NCI-H510A (cell line): ENCODE measurements around the gene OOEP.
"Not testable (repeated sequence)": the region's sequence is repeated elsewhere in the genome, so short reads cannot be mapped to it uniquely, and the experiment has no call there.

ENCODE experiments used
- DNase-seq: peaks from one replicate; lab custom pipeline; 2025; lab: John Stamatoyannopoulos, UW

OOEP gene

DNA sequence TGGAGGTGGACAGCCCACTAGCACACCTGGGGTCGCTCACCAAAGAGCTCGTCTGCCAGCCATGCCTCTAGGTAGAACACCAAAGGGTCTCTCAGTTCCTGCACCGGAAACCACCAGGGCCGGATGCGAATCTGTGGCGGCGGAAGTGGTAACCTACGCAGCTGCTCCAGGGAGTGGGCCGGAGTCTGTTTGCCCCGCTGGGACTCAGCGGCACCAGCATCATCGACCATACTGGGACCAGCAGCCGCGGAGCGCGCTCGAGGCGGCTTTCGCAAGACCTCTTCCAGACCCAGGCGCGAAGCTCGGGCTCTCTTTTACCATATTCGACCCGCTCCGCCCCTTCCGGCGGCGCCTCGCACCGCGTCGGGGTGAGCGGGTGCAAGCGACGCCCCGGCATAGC lies at the start of gene OOEP:
OOEP (minus strand) TSS at position 335 of the 400 bp plus-strand sequence; CDS start at position 230, 105 bp downstream.
- no peak for DNase-seq

DNA sequence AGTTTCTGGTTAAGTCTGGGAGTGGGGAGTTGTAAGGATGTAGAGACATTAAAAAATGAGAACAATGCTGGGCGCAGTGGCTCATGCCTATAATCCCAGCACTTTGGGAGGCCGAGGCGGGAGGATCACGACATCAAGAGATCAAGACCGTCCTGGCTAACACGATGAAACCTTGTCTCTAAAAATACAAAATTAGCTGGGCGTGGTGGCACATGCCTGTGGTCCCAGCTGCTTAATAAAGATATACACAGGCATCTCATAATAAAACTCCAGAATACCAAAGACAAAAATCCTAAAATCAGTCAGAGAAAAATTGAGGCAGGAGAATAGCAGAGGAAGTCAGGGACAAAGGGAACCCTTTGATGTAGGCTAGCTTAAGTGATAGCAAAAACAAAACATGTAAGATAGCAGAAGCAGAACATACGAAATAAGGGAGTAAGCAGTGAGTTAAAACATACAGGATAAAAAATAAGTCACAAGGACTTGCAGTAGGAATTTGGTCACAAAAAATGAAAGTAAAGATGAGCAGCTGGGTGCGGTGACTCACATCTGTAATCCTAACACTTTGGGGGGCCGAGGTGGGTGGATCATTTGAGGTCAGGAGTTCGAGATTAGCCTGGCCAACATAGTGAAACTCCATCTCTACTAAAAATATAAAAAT lies 48.5 kb upstream of the OOEP start:
- no peak for DNase-seq

DNA sequence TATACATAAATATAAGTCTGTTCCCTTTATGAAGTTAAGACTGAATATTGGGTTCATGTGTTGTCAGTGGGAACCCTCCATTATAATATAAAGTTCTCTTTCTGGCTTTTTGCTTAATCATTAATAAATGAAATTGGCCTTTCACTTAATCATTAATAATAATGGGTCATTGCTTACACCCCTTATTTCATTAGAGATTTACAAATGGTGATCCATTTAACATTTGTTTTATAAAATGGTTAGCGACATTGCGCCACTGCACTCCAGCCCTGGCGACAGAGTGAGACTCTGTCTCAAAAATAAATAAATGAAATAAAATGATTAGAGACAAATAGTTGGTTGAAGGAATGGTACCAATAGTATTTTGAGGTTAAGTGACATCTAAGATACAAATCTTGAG lies 43.4 kb upstream of the OOEP start:
- no peak for DNase-seq

DNA sequence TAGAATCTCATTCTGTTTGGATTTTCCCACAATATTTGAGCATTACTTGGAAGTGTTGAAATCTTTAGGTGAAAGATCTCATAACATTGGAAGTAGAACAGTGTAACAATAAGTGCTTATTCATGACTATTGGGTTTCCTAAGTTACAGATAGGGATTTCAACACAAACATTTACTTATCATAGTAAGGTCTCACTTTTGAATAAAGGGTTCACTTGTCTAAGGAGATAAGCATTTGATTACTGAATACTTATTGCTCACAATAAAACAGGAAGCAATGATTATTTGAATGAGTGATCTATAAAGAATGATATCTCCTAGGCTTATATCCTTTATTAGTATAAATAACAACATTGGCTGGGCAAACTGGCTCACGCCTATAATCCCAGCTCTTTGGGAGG lies 39.7 kb upstream of the OOEP start:
- DNase-seq = no peak

DNA sequence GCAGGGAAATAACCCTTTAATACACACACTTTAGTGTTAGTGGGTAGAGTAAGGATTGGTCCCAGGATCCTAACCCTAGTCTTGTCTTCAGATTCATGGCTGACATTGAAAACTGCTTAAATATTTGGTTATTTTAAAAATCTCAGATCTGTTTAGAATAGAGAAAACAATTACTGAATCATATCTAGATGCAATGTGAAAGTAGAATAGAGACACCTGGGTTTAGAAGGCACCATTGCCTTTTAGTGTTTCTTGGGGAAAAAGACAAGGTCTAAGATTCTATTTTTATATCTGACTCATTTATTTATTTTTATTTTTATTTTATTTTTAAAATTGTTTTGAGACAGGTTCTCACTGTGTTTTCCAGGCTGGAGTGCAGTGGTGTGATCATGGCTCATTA lies 31.0 kb upstream of the OOEP start:
- no peak for DNase-seq

DNA sequence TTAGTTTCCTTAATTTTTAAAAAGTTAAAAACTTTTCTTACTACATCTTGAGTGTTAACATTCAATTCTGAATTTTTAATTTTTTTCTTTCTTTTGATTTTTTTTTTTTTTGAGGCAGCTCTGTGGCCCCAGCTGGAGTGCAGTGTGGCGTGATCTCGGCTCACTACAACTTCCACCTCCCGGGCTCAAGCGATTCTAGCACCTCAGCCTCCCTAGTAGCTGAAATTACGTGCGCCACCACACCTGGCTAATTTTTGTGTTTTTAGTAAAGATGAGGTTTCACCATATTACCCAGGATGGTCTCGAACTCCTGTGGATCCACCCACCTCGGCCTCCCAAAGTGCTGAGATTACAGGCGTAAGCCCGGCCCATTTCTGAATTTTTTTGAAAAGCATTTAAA lies 26.2 kb upstream of the OOEP start:
- DNase-seq = no peak

DNA sequence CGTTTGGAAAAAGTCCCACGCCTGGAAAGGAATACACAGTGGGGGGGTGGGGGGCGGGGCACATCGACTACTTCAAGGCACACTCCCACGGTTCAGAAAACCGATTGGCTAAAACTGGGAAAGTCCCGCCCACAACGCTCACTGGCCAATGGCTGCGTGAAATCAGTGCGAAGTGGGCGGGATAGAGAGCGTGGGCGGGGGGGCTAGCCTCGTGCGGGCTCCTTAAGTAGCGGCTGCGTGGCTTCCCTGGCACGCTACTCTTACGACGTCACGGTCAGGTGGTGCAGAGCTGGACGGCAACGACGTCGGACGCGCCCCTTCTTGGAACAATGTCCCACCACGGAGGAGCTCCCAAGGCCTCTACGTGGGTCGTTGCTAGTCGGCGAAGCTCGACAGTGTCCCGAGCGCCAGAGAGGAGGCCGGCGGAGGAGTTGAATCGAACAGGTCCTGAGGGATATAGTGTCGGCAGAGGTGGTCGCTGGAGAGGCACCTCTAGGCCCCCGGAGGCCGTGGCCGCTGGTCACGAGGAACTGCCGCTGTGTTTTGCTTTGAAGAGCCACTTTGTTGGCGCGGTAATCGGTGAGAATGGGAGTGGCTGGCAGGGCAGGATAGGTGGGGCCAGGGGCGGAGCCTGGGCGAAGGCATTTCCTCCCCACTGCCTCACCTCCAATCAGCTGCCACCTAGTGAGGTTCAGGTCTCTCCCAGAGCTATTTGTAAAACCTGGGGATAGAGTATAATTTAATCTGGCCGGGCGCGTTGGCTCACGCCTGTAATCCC lies 25.1 kb upstream of the OOEP start, which contains the start of gene DDX43:
DDX43 (plus strand) TSS at position 252 of the 778 bp plus-strand sequence; CDS start at position 330, 78 bp downstream.
- peak; percentile 69 for DNase-seq

DNA sequence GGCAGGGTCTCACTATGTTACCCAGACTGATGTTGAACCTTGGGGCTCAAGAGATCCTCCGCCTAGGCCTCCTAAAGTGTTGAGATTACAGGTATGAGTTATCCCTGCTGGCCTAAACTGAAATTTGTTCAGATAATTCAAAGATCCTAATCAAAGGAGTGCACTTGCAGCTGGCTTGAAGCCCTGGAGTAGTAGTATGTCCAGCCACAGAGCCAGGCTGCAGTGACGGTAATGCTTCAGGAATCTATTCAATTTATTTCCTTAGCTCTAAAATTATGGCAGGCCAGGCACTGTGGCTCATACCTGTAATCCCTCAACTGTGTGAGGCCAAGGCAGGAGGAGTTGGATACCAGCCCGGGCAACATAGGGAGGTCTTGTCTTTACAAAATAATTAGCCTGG lies 23.6 kb upstream of the OOEP start:
- no peak for DNase-seq

DNA sequence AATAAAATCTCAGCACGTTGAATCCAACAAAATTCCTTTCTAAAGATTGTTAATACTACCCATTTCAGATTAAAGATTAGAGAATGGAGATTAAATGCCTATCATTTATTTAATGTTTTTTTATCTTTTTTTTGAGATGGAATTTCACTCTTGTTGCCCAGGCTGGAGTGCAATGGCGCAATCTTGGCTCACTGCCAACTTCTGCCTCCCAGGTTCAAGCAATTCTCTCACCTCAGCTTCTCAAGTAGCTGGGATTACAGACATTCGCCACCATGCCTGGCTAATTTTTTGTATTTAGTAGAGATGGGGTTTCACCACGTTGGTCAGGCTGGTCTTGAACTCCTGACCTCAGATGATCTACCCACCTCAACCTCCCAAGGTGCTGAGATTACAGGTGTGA lies 22.5 kb upstream of the OOEP start:
- not testable (repeated sequence) for DNase-seq

DNA sequence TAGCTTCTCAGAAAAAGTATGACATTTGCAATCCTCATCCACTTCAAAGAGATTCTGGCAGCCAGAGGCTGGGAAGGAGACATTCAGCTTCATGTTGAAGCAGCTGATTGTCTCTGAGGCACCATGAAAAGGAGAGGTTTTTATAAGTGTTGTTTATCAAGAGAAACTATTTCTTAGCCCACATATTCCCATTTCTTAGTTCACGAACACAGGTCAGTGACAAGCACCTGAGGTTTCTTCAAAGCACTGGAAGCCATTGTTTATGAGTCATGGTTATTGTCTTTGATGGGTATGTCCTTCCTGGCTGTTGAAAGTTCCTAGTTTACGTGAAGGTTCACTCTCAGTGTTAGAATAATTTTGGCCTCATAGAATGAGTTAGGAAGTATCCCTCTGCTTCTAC lies 22.0 kb upstream of the OOEP start:
- no peak for DNase-seq

DNA sequence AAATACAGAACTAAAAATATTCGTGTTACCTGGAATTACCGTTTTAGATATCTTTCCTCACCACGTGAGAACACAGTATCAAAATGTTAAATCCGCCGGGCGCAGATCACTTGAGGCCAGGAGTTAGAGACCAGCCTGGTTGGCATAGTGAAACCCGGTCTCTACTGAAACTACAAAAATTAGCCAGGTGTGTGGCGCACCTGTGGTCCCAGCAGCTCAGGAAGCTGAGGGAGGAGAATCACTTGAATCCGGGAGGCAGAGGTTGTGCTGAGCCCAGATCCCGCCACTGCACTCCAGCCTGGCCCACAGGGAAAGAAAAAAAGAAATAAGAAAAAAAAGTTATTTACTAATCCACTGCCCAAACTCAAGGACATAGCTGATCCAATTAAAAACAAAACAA lies 20.2 kb upstream of the OOEP start:
- no peak for DNase-seq

DNA sequence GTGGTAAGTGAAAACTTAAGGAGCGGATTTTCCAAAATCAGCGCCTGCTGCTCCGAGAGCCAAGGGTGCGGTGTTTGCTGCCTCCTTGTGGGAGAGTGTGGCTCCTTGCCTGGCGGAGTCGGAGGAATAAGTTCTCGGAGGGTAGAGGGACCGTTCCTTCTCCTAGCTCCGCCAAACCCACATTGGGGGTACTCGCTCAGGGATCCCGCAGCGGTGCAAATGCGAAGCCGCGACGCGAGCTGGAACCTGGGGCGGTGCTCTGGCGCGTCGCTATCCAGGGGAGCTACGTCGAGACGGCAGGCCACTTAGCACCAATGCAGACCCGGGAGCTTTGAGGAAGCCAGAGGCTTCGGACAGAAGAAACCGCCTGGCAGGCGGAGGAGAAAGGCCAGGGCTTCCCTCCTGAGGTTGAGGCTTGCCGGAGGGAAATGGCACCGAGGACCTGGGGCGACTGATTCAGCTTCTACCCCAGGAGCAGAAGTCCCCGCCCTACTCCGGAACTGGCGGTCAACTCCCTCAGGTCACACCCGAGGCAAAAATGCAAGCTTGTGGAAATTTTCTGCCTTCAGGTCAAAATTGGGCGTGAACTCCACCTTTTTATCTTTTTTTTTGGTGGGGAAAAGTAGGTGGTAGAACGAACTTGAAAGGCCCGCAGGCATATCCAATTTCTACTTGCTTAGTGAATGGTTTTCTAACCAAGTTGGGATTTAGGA lies 19.3 kb upstream of the OOEP start:
- no peak for DNase-seq

DNA sequence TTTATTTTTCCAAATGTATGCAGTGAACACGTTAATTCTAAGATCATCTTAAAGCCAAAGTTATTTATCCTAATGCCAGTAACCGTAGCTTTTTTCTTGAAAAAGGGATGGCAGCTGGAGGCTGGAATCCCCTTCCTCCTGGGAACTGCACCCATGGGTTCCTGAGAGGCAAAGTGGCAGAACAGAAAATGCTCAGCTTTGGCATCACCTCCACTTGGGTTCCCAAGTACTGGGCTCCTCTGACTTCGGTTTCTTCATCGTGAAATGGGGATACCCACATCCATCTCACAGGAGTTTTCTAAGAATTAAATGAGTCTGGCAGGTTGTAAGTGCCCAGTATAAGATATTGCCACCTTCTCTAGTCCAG lies 18.7 kb upstream of the OOEP start:
- no peak for DNase-seq

DNA sequence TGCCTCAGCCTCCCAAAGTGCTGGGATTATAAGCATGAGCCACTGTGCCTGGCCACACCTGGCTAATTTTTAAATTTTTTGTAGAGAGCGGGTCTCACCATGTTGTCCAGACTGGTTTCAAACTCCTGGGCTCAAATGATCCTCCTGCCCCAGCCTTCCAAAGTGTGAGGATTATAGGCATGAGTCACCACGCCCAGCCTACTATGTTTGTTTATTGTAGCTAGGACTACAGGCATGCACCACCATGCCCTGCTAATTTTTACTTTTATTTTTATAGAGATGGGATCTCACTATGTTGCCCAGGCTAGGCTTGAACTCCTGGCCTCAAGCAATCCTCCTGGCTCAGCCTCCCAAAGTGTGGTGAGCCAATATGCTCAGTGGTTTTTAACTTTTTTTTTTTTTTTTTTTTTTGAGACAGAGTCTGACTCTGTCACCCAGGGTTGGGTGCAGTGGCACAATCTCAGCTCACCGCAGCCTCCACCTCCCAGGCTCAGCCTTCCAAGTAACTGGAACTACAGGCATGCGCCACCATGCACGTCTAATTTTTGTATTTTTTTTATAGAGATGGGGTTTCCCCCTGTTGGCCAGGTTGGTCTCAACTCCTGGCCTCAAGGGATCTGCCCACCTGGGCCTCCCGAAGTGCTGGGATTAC lies 12.9 kb upstream of the OOEP start:
- DNase-seq = no peak

DNA sequence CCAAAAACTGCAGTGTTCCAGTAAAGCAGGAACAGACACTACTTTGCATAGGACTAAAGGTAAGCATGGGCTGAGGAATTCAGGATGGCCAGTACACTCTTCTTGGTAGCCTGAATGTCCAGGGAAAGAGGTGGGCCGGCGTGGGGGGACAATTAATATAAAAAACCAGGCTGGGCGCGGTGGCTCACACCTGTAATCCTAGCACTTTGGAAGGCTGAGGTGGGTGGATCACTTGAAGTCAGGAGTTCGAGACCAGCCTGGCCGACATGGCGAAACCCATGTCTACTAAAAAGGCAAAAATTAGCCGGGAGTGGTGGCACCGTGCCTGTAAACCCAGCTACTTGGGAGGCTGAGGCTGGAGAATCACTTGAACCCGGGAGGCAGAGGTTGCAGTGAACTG lies 11.8 kb upstream of the OOEP start:
- not testable (repeated sequence) for DNase-seq

DNA sequence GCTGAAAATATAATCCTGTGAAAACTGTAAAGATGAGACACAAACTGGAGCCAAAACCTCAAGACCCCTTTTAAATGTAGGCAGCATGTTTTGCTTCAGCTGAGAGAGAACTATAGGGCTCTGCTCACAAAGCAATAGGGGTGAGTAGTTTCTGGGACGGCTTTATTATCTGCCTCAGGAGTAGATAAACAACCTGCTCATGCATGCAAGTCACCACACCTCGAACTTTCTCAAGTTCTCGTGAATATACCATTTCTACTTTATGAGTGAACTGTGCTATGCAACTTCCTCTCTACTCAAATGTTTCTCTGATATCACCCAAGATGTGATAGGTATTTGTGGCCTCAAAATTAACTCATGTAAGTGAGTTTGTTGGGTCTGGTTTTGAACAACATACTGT lies 7.5 kb upstream of the OOEP start:
- no peak for DNase-seq

DNA sequence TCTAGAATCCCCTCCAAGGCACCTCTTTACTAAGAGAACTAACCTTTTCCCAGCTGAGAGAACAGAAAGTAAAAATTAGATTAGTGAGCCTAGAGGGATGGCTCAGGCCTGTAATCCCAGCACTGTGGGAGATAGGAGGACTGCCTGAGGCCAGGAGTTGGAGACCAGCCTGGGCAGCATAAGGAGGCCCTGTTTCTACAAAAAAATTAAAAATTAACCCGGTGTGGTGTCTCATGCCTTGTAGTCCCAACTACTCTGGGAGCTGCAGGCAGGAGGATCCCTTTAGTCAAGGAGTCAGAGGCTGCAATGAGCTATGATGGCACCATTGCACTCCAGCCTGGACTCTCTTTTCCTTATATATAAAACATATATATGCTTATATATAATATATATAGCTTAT lies 5.5 kb upstream of the OOEP start:
- no peak for DNase-seq

DNA sequence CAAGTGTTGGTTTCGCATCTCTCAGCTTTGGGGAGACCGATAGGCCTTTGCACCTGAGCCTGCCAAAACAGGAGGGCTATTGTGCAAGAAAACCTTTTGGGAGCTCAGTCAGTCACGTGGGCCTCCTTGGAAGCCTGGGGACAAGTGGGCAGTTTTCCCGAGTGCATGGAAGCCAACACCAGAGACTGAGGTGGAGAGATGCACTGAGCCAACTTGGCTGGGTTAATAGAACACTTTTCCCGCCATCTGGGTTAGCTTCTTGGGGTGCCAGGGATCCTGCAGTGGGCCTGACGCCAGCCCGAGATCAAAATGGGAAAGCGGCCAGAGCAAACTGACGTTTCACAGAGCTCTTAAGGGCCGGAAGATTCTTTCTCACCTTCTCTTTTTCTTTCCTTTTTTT lies 2.8 kb upstream of the OOEP start:
- DNase-seq = no peak

DNA sequence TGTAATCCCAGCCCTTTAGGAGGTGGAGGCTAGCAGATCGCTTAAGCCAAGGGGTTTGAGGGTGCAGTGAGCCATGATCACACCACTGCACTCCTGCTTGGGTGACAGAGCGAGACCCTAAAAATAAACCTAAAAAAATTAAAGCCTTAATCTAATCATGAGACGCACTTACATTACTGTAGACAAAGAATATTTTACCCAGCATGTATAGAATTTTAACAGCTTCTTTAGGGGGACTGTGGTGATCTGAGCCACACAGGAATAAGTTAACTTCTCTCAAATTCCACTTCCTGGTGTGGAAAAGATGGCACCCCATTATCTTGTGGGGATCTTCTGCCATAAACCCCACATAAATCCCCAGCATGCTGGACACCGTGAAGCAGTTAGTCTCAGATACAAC lies 2.3 kb upstream of the OOEP start:
- DNase-seq = no peak

DNA sequence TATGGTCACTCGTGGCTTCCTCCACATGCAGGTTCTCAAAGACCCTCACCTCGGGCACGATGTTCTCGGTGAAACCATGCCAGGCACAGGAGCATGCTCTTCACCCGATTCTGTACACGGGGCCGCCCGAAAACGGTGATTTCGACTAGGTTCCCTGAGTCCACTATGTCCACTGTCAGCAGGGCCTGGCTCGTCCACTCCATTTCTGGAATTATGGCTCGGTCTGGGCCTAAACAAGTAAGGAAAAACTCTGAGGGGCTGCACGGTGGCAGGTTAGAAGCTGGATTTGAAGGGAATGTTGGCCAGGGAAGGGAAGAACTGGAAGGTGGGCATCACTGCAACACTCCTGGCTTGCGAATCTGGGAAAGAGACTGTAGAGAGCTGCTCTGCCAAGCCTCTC lies 540 bp downstream of the OOEP start:
- no peak for DNase-seq

DNA sequence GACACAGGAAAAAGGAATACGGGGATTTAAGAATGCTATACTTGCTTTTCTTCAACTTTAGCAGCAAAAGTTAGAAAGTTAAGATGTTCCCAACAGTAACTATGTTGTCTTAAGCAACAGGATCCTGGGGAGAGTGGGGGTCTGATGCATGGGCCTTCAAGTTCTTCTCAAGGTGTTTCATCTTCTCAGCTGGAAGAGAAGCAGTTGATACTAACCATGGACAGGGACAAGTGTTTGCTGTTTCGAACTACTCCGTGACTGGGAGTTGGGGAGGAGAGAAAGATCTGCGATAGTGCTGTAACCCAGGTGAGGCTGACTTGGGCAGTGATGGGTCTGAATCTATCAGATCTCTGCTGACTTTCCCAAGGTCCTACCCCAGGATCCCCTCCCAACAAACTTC lies 1.0 kb downstream of the OOEP start:
- DNase-seq = no peak

DNA sequence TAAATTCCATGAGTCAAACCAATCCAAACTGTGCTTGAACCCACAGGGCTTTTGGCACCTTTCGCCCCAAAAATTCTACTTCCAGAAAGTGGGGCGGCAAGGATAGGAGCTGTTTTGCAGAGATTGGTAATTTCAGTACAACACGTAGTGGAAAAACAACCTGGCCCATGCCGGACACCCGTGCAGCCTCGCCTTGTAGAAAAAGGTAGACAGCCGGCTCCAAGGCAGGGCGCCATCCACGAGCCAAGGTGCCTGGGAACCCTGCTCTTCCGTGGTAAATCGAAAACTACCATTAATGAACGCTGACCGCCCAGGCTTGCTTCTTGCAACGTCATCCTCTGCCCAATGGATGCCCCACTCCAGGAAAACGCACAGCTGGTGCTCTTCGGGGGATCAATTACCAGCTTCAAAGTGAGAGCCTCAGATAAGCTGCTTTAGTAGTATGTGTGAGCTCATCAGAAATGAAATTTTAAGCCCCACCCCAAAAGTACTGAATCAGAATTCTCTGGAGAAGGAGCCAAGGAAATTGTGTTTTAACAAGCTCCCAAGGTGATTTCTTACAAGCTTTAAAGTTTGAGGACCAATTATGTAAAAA lies 1.8 kb downstream of the OOEP start:
- DNase-seq = no peak
